ENCODE results near the gene C2CD2.

C2CD2 gene

DNA sequence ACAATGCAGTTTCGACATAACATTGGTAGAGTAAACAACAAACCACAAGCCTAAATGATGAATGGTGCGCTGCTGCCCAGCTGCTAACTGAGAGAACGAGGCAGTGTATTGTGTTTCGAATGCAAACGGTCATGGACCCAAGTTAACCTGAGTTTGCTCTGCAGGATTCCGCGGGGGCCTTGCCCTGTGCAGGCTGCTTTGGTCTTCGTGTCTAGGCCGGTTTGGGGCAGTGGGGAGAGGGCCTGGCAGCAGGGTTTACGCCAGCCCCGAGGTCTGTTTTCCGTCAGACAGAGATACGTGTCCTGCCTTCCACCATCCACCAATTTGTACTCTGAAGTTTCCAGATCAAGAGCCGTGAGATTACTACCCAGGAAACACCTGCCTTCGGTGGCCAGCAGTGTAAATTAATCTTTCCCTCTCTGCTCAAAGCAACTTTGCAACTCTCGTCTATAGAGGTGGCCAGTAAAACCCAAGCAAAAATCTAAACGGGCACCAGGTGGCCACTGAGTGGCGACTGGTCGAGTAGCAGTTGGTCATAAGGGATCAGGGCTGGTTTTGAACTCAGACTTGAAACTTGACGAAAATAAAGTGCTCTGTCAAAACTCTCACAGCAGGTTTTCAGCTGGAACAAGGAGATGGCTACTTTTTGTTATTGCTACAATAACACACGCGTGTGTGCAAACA lies 68.3 kb downstream of the C2CD2 start:
- no peak for DNase-seq (ENCODE audit: low read depth)

DNA sequence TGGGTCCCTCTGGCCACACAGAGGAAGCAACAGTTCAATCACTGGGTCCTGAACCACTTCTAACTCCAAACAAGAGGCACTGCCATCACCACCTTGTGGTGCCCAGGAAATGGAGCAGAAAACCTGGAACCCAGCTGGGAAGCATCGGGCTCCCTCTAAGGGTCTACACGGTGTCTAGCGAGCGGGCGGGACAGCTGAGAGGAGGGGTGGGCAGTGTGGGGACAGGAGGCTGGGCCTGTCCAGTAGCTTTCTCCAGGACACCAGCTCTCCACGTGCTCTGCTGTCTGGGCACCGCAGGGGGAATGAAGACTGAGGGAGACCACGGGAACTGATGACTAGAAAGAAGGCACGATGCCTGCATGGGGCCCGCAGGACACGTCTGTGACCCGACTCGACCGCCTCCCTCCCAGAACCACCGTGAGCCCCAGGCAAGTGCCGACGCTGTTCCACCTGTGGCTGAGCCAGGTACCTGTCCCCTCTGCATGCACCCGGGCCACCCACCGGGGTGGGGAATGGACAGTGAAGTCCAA lies 69.3 kb downstream of the C2CD2 start:
- DNase-seq (ENCODE audit: low read depth): no peak

- DNase-seq (ENCODE audit: low read depth): no peak
Measured at GRCh38 chr21:41883582-41883981, 70.2 kb downstream of the C2CD2 start.

DNA sequence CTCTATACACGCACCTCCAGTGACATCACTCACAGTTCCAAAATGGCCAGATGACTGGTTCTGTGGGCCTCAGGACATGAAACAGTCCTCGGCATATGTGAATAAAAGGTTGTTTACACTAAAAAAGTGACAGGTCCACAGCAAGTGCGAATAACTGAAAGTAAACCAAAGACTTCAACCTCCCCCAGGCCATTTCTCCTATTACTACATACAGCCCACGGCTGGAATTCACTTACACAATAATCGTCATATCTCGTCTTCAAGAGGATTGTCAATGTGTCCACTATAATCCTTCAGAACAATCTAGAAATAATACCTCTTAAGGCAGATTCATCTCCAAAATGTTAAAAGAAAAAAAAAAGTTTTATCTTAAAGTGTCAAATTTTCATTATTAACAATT lies 72.8 kb downstream of the C2CD2 start:
- no peak for DNase-seq (ENCODE audit: low read depth)

DNA sequence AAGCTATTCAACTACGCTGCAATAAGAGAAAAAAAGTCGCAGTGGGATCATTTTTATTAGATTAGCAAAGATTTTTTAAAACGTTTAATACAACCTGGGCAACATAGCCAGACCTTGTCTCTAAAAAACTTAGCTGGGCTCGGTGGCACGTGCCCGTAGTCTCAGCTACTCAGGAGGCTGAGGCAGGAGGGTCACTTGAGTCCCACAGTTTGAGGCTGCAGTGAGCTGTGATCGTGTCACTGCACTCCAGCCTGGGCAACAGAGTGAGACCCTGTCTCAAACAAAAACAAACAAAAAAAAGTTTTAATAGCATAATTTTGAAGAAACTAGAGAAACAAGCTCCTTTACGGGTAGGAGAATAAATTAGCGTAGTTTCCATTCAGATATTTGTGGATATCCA lies 73.7 kb downstream of the C2CD2 start:
- no peak for DNase-seq (ENCODE audit: low read depth)

- peak; percentile 76 for DNase-seq (ENCODE audit: low read depth)
Measured at GRCh38 chr21:41879190-41879998, 74.4 kb downstream of the C2CD2 start, which contains the start of gene PRDM15. TSS of gene PRDM15 (minus strand) at chr21:41879344. CDS start at chr21:41860363, 18,981 bp downstream.

GRCh38 chr21:41878831-41879189 lies 75.0 kb downstream of the C2CD2 start:
- DNase-seq (ENCODE audit: low read depth): peak; percentile 49

GRCh38 chr21:41877901-41878830 lies 75.7 kb downstream of the C2CD2 start:
- no peak for DNase-seq (ENCODE audit: low read depth)

GRCh38 chr21:41876928-41877652 lies 76.7 kb downstream of the C2CD2 start:
- DNase-seq (ENCODE audit: low read depth): no peak

DNA sequence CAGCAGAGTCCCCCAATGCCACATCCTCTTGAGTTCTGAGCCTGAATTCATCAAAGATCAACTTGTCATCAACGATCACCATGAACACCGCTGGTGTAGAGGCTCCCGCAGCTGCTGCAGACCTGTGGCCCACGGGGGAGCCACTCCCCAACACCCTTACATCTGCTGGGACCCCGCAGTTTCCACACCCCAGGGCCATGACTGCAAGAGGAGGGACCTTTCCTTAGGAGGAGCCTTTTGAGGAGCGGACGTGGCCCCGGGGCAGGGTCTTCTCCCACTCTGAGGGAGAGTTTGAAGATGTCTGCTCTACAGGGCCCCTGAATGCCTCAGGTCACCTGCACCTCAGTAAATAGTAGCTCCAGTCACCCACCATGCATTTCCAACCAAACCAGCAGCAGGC lies 77.4 kb downstream of the C2CD2 start:
- DNase-seq (ENCODE audit: low read depth): no peak

- DNase-seq (ENCODE audit: low read depth): no peak
Measured at GRCh38 chr21:41875086-41875485, 78.7 kb downstream of the C2CD2 start.

GRCh38 chr21:41874611-41875010 lies 79.2 kb downstream of the C2CD2 start:
- no peak for DNase-seq (ENCODE audit: low read depth)

GRCh38 chr21:41873426-41873825 lies 80.4 kb downstream of the C2CD2 start:
- DNase-seq (ENCODE audit: low read depth): no peak

DNA sequence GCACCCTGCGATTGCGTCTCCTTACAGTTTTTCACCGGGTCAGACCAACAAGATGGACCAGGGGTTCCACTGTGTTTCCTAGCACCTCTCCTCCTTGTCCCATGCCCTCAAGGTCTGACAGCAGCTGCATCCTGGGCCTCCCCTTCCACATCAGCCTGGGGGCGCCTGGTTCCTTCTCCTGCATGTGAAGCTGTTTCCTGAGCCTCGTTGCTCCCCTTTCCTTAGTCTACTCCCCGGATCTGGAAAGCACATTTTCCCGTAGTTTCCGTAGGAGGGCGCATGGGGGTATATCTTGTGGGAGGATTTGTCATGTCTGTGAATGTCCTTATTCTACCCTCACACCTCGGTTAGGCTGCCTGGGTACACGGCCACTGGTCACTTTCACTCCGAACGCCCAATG lies 80.8 kb downstream of the C2CD2 start:
- DNase-seq (ENCODE audit: low read depth): no peak

DNA sequence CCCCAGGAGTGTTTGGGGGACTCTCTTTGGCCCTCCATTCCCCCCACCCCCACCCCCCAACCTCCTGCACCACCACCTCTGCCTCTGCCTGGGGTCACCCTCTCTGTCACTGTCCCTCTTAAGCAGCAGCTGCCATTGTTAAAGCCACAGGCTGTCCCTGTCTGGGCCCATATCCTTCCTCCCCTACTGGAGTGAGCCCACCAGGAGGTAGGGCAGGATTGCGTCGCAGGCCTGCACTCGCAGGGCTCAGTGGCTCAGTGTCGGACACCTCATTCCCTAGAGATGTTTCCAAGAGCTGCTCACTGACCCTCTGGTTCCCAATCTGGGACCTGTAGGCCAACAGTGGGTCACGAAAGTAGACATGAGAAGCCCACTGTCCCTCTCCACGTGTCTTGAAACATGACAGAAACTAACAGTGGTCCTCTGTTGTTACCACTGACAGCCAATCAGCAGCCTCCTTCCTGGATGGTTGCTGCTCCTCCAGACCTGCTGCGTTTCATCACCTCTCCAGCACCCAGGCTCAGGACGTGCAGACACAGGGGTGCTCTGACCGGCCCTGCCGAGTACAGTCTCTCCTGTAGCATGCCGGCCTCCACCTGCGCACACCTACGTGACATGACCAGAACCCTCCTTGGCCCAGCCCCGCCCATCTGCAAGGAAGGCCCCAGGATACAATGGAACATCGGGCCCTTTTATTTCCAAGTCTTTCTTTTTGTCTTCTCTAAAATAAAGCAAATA lies 82.4 kb downstream of the C2CD2 start:
- DNase-seq (ENCODE audit: low read depth): no peak

GRCh38 chr21:41869771-41870170 lies 84.0 kb downstream of the C2CD2 start:
- DNase-seq (ENCODE audit: low read depth): no peak

DNA sequence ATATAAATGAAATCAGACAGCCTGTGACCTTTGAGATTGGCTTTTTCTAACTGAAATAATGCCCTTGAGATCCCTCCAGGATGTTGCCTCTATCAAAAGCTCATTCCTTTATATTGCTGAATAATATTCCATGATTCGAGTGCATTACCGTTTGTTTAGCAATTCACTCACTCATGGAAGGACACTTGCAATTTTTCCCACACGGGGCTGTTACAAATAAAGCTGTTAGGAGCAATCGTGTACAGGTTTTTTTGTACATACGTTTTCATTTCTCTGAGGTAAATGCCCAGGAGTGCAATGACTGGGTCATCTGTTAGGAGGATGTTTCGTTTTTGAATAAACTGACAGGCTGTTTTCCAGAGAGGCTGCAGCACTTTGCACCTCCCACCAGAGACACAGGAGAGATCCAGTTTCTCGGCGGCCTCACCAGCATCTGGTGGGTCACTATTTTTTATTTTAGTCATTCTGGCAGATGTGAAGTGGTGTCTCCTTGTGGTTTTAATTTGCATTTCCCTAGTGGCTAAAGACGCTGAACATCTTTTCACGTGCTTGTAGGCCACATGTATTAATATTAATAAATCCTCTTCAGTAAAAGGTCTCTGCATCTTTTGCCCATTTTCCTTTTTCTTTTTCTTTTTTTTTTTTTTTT lies 85.6 kb downstream of the C2CD2 start:
- DNase-seq (ENCODE audit: low read depth): no peak

- DNase-seq (ENCODE audit: low read depth): no peak
Measured at GRCh38 chr21:41867313-41867712, 86.5 kb downstream of the C2CD2 start.

GRCh38 chr21:41866274-41866809 lies 87.5 kb downstream of the C2CD2 start:
- no peak for DNase-seq (ENCODE audit: low read depth)
